ENCODE data around the gene BACE1.
"Not testable (repeated sequence)": the region's sequence is repeated elsewhere in the genome, so short reads cannot be mapped to it uniquely, and the experiment has no call there.

Gene BACE1

DNA sequence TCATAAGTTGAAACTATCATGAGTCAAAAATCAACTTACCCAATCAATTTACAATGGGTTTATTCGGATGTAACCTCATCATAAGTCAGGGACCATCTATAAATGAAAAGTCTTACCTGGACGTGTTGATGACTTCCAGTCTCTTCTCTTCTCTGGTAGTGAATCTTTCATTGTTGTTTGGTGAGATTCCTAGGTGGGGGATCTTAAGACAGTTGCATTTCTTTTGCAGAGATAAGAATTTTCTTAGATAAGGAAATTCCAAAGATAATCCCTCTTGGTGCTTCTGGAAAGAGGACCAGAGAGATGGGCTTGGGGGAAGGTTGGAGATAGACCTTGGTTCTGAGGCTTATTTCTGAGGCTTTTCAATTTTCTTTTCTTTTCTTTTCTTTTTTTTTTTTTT, 46.2 kb downstream of the BACE1 start:
- TF ChIP-seq, protein P1, sequence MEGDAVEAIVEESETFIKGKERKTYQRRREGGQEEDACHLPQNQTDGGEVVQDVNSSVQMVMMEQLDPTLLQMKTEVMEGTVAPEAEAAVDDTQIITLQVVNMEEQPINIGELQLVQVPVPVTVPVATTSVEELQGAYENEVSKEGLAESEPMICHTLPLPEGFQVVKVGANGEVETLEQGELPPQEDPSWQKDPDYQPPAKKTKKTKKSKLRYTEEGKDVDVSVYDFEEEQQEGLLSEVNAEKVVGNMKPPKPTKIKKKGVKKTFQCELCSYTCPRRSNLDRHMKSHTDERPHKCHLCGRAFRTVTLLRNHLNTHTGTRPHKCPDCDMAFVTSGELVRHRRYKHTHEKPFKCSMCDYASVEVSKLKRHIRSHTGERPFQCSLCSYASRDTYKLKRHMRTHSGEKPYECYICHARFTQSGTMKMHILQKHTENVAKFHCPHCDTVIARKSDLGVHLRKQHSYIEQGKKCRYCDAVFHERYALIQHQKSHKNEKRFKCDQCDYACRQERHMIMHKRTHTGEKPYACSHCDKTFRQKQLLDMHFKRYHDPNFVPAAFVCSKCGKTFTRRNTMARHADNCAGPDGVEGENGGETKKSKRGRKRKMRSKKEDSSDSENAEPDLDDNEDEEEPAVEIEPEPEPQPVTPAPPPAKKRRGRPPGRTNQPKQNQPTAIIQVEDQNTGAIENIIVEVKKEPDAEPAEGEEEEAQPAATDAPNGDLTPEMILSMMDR (IDR thresholded peaks at IDR 0.05; ENCODE audit: borderline replicate concordance, control extremely low read depth, extremely low read depth, insufficient read depth, missing control alignments), result no peak
- in situ Hi-C loops (cut with MboI; ENCODE audit: low sequenced_read_pairs, unreplicated experiment), result no loop called here
- DNase-seq (ENCODE audit: low spot score), result no peak

DNA sequence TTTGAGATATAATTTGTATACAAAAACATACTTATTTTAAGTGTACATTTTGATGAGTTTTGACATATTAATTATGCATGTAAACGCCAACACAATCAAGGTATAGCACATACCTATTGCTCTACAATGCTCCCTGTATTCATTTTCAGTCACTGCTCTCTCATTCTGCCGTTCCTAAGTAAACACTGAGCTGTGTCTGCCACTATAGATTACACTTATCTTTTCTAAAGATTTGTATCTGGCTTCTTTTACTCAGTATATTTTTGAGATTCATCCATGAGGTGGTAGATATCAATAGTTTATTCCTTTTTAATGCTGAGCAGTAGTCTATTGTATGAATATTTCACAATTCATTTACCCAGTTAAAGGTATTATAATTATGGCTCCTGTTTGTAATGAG, 50.3 kb downstream of the BACE1 start:
- DNase-seq (ENCODE audit: low spot score), result no peak
- TF ChIP-seq, protein P1 (IDR thresholded peaks at IDR 0.05; ENCODE audit: borderline replicate concordance, control extremely low read depth, extremely low read depth, insufficient read depth, missing control alignments), result no peak
- in situ Hi-C loops (cut with MboI; ENCODE audit: low sequenced_read_pairs, unreplicated experiment), result no loop called here

DNA sequence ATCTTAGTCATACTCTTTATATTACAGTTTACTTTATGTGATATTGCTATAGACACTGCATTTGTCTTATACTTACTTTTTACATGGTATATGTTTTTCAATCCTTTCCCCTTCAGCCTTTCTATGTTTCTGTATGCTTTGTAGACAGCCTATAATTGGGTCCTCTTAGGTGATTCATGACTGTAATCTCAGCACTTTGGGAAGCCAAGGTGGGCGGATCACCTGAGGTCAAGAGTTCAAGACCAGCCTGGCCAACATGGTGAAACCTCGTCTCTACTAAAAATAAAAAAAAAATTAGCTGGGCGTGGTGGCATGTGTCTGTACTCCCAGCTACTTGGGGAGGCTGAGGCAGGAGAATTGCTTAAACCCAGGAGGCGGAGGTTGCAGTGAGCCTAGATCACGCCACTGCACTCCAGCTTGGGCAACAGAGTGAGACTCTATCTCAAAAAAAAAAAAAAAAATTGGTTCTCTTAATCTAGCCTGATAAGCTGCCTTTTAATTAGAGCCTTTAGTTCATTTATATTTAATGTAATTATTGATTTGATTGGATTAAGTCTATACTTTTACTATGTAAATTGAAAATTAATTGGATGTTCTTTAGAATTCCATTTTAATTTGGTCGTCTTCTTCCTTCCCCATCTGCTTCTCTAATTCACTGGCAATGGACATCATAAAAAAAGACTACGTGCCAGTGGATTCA, 51.3 kb downstream of the BACE1 start:
- not testable (repeated sequence) for DNase-seq (ENCODE audit: low spot score)

DNA sequence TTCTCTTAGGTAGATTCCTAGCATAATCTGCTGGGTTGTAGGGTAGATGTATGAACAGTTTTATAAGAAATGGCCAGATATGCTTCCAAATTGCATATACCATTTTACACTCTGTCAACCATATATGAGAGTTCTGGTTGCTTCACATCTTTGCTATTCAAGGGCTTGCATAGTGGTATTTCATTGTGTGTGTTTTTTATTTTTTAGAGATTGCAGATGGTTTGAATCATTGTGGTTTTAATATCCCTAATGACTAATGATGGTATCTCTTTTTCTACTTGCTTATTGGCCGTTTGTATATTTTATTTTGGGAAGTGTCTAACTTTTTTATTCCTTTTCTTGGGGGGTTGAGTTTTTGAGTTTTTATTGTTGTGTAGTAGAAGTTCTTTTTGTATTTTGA, 56.6 kb downstream of the BACE1 start:
- TF ChIP-seq, protein P1 (IDR thresholded peaks at IDR 0.05; ENCODE audit: borderline replicate concordance, control extremely low read depth, extremely low read depth, insufficient read depth, missing control alignments), result no peak
- in situ Hi-C loops (cut with MboI; ENCODE audit: low sequenced_read_pairs, unreplicated experiment), result no loop called here
- DNase-seq (ENCODE audit: low spot score), result no peak

More for the DNA sequence above, 51.3 kb downstream of the BACE1 start:
- in situ Hi-C loops (cut with MboI; ENCODE audit: low sequenced_read_pairs, unreplicated experiment), result not testable (repeated sequence)

DNA sequence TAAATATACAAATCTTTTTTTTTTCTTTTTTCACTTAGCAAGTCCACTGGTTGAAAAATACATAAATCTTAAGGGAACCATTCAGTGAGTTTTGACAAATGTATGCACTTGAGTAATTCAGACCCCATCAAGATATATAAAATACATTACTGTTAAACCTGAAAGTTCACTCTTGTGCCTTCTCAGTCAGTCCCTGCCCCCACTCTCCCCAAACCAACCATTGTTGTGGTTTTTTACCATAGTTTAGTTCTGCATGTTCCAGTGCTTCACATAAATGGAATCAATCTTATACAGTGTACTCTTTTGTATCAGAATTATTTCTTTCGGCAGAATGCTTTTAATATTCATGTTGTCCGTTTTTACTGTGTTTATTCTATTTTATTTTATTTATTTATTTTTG, 57.5 kb downstream of the BACE1 start:
- TF ChIP-seq, protein P1 (IDR thresholded peaks at IDR 0.05; ENCODE audit: borderline replicate concordance, control extremely low read depth, extremely low read depth, insufficient read depth, missing control alignments), result no peak
- in situ Hi-C loops (cut with MboI; ENCODE audit: low sequenced_read_pairs, unreplicated experiment), result no loop called here
- DNase-seq (ENCODE audit: low spot score), result no peak

DNA sequence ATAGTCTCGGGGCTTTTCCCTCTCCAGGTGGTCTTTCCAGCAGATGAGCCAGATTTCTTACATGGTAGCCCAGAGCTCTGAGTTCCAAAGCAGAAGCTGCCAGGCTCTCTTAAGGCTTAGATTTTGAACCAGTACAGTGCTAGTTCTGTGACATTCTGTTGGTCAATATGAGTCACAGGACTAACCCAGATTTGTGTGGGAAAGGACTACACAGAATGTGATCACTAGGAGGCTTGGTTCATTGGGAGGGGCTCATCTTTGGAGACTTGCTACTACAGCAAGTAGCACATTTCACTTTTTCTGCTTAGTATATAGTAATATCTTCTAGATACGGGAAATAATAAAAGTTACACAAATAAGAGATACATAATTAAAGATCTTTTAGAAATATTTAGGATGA, 59.5 kb downstream of the BACE1 start:
- TF ChIP-seq, protein P1 (IDR thresholded peaks at IDR 0.05; ENCODE audit: borderline replicate concordance, control extremely low read depth, extremely low read depth, insufficient read depth, missing control alignments), result no peak
- in situ Hi-C loops (cut with MboI; ENCODE audit: low sequenced_read_pairs, unreplicated experiment), result no loop called here
- DNase-seq (ENCODE audit: low spot score), result no peak

DNA sequence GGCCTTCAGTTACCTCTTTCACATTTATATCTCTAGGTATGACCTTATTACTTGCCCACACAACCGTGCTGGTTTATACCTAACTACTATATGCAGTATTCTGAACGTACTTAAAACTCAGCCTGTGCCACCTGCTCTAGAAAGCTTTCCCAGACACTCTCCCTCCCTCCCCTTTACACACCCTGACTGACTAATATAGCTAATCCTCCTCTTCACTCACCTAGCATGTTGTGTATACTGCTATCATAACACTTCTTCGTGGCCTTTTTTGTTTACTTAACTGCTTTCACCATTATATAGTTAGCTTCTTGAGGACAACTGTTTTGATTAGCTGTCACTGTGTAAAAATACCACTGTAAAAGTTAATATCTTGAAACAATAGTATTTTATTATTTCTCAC, 60.1 kb downstream of the BACE1 start:
- TF ChIP-seq, protein P1 (IDR thresholded peaks at IDR 0.05; ENCODE audit: borderline replicate concordance, control extremely low read depth, extremely low read depth, insufficient read depth, missing control alignments), result no peak
- no peak for DNase-seq (ENCODE audit: low spot score)

More for the DNA sequence above, 60.1 kb downstream of the BACE1 start:
- in situ Hi-C loops (cut with MboI; ENCODE audit: low sequenced_read_pairs, unreplicated experiment), result no loop called here

All from GM13976 (cell line).